GM18502 (cell line): ENCODE data around the gene SLC5A10.
"Not testable (repeated sequence)": the region's sequence is repeated elsewhere in the genome, so short reads cannot be mapped to it uniquely, and the experiment has no call there.

ENCODE experiments used
- ATAC-seq: cut with Tn5 transposase; IDR thresholded peaks from one replicate; pipeline ENCODE4 v1.9.1; 2021; ENCODE audit warnings: mild to moderate bottlenecking; ENCODE audit not compliant: unreplicated experiment, poor library complexity

Gene SLC5A10

GRCh38 chr17:18951941-18952842 lies at the start of gene SLC5A10:
SLC5A10 (plus strand) TSS chr17:18952165; CDS start chr17:18952206, 41 bp downstream.
- no peak for ATAC-seq

- ATAC-seq, result no peak
Observed at GRCh38 chr17:18904482-18904881, 47.5 kb upstream of the SLC5A10 start.

DNA sequence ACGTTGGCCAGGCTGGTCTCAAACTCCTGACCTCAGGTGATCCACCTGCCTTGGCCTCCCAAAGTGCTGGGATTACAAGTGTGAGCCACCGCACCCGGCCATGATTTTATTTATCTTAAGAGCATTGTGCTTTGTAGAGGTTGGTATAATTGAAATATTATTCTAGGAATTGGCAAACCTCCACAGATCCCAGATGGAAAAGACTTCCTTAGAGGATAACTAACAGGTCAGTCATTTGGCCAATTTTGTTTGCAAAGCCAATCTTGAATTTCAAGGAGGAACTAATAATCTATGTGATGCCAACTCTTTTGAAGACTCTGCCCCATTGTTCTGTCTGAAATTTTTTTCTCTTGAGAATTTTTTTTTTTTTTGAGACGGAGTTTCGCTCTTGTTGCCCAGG lies 46.7 kb upstream of the SLC5A10 start:
- ATAC-seq, result no peak

DNA sequence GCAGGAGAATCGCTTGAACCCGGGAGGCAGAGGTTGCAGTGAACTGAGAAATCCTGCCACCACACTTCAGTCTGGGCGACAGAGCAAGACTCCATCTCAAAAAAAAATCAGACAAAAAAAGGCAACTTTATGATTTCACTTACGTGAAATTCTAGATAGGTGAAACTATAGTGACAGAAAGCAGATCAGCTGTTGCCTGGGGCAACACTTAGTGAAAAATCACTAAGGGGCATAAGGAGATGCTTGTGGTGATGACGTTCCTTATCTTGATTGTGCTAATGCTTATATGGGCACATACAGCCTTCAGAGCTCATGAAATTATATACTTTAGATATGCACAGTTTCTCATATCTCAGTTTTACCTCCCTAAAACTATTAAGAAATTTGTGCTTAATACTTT lies 41.6 kb upstream of the SLC5A10 start:
- ATAC-seq, result no peak

- ATAC-seq, result no peak
Observed at GRCh38 chr17:18910881-18911280, 41.1 kb upstream of the SLC5A10 start.

GRCh38 chr17:18916816-18917500 lies 35.0 kb upstream of the SLC5A10 start:
- ATAC-seq, result no peak

GRCh38 chr17:18917506-18918032 lies 34.4 kb upstream of the SLC5A10 start:
- ATAC-seq, result no peak

- ATAC-seq, result no peak
Observed at GRCh38 chr17:18919963-18920362, 32.0 kb upstream of the SLC5A10 start.

GRCh38 chr17:18920911-18921441 lies 31.0 kb upstream of the SLC5A10 start:
- no peak for ATAC-seq

GRCh38 chr17:18921485-18921884 lies 30.5 kb upstream of the SLC5A10 start:
- ATAC-seq, result peak; percentile 21

GRCh38 chr17:18921912-18922451 lies 30.0 kb upstream of the SLC5A10 start:
- ATAC-seq, result peak; percentile 70

DNA sequence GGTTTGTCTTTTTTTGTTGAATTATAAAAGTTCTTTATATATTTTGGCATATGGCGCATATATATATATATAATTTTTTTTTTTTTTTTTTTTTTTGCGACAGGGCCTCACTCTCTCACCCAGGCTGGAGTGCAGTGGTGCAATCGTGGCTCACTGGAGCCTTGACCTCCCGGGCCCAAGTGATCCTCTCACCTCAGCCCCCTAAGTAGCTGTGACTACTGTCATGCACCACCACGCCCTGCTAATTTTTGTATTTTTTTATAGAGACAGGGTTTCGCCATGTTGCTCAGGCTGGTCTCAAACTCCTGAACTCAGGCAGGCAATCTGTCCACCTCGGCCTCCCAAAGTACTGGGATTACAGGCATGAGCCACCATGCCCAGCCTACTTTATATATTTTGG lies 29.4 kb upstream of the SLC5A10 start:
- ATAC-seq, result not testable (repeated sequence)

- no peak for ATAC-seq
Observed at GRCh38 chr17:18925187-18925586, 26.8 kb upstream of the SLC5A10 start.

GRCh38 chr17:18928628-18929125 lies 23.3 kb upstream of the SLC5A10 start:
- ATAC-seq, result no peak

DNA sequence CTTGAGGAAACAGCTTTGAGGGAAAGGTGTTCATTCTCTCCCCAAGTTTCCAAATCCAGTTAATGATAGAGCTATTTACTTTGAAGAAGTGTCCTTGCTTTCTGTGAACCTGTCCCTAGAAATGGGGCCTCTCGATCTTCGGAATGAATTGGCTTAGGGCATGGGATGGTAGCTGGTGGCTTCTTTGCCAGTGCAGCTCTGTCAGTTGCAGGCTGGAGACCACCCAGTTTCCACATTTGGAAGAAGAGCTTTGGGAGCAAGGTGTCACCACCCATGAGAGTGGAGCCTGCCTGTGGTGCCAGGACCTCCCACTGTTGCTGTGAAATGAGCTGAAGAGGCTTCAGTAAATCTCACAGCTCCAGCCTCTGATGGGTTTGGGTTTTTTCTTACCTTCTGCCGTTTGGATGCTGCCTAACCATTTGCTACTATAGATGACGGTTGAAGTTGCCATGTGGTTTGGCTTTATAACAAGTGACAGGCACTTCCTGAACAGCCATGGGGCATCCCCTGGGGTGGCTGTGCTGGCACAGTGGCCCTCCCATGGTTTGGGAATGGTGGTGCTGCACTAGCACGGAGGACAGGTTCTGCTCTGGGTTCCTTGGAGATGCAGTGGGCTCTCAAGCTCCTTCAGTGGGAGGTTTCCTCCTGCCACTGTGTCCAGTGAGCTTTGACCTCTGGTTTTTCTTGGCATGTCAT lies 19.5 kb upstream of the SLC5A10 start:
- no peak for ATAC-seq

GRCh38 chr17:18933102-18934058 lies 18.6 kb upstream of the SLC5A10 start:
- ATAC-seq, result no peak

- no peak for ATAC-seq
Observed at GRCh38 chr17:18937981-18938691, 13.8 kb upstream of the SLC5A10 start.

DNA sequence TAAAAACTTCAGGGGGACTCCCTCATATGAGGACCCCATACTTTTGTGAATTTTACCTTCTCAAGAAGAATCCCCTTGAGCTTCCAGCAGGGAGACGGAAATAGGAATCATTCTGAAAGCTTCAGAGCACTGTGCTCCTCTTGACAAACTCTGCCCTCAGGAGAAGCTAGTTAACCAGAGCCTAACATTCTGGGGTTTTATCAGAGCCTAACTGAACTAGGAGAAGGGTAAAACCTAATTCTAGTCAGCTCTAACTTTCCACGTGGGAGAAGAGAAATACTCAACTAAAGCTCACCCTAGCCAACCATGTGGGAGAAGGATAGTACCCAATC lies 13.3 kb upstream of the SLC5A10 start:
- ATAC-seq, result no peak
